Measurements from ENCODE around the gene CENPX.
A peak's percentile ranks its signal among the peaks of the same experiment; 100 is the strongest.
"Not testable (repeated sequence)": the region's sequence is repeated elsewhere in the genome, so short reads cannot be mapped to it uniquely, and the experiment has no call there.

Gene CENPX

DNA sequence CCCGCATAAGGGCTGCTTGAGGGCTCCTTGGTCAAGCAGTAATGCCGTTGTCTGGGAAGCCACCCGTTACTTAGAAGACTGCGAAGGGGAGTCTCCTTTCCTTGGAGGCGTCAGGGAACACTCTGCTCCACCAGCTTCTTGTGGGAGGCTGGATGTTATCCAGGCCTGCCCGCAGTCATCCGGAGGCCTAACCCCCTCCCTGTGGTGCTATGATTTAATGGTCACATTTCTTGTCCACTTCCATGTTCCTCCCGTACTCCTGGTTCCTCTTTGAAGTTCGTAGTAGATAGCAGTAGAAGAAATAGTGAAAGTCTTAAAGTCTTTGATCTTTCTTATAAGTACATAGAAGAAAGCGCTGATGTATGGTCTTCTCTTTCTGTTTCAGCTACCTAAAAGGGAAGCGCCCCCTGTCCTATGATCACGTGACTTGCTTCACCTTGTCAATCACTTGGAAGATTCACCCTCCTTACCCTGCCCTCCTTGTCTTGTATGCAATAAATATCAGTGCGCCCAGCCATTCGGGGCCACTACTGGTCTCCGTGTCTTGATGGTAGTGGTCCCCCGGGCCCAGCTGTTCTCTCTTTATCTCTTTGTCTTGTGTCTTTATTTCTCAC is 16.2 kb upstream of the CENPX start:
- DNase-seq = not testable (repeated sequence)

DNA sequence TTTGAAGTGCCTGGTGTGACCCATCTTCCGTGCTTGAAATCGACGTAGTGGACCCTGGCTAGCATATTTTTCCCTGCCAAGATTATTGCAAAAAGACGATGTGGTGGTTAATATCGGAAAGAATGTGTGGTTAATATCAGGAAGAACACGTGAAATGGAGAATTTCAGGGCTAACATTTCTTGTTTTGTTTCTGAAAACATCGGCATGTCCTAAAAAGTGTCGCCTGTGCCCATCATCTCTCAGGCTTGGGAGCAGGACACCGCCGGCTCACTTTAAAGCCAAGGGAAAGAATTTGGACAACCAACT is 15.2 kb upstream of the CENPX start:
- DNase-seq = no peak

DNA sequence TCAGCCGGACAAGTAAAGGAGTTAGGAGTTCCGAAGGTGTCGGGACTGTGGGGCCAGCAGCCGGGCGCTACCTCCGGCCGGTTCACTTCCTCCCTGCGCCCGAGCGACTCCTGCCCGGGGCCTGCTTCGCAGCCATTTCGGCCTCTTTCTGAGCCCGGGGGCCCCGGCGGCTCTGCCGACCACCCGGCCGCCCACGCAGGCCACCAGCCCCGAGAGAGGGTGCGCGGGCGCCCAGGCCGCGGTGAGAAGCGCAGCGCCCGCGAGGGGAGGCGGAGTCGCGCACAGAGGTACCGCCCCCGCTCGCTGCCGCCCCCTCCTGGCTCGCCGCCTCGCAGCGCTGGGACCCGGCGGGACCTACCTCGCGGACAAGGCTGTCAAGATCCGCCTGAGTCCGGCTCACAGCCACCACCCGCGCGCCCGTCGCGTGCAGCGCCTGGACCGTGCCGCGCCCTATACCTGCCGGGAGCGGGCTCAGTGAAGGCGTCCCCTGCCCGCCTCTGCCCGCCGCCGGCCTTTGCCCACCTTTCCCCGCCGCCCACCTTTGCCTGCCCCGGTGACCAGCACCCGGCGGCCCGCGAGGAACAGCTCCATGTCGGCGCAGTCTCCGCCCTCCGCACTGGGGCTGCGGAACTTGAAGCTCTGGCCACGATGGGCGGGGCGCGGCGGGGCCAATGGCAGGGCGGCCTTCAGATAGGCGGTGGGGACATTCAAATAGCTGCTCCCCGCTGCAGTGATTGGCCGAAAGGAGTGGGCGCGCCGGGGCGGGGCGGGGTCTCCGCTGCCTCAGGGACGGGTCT is 14.6 kb upstream of the CENPX start, which contains the start of gene DCXR:
TSS of gene DCXR (minus strand) at position 606 of the 797 bp plus-strand sequence. CDS start at position 591, 15 bp downstream.
- peak; percentile 95 for DNase-seq

DNA sequence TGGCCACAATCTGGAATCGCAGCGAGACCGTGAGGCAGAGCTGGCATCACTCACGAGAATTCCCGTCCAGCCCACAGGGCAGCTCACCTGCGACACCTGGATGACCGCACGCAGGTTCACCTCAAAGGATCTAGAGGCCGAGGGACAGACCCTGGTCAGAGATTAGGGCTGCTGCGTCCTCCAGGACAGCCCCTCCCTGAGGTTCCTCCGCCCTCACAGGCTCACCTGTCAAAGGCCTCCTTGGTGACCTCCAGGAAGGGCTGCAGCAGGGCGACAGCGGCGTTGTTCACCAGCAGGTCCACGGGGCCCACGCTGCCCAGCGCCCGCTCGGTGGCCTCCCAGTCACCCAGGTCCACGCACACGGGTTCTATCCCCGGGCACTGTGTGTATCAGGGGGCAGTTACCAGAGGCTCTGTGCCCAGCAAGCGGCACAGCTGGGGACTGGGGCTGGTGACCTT is 14.0 kb upstream of the CENPX start:
- no peak for DNase-seq

DNA sequence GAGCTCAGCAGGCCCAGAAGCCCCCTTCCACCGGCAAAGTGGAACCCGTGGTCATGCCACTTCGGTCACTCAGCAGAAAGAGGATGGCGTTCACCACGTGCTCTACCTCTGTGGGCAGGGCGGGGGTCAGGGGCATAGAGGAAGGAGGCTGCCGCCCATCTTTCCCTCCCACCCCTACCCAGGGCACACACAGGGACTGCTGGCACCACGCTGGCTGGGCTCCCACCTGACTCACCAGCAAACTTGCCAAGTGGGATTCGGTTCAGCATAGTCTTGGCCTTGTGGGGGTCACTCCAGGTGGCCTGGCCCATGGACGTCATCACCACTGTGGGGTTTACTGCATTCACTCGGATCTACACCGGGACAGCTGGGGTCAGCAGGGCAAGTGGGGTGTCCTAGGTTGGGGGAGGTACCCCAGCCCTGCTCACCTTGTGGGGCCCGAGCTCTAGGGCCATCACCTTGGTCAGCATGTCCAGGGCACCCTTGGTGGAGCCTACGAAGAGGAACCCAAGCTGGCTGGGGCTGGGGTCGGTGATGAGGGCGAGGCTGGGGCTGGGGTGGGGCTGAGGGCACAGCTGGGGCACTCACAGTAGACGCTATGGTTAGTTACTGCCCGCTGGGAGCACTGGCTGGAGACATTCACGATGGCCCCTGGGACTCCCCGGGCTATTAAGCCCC is 13.4 kb upstream of the CENPX start:
- DNase-seq = no peak

DNA sequence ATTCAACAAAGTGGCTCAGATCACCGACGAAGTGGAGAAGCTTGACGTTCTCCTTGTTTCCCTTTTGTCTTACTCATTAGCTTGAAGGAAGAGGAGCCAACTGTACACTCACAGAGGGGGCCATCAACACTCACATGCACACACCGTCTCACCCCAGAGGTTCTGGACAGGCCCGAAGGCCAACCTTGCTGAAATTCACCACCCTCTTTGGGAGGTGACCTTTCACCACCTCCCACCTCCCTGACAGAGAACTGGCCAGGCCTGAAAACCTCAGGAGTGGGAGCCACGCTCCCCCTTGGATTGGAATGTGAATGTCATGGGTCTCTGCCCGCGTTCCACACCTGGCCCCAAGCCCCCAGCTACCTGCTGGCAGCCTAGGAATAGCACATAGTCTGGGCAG is 12.8 kb upstream of the CENPX start:
- no peak for DNase-seq

DNA sequence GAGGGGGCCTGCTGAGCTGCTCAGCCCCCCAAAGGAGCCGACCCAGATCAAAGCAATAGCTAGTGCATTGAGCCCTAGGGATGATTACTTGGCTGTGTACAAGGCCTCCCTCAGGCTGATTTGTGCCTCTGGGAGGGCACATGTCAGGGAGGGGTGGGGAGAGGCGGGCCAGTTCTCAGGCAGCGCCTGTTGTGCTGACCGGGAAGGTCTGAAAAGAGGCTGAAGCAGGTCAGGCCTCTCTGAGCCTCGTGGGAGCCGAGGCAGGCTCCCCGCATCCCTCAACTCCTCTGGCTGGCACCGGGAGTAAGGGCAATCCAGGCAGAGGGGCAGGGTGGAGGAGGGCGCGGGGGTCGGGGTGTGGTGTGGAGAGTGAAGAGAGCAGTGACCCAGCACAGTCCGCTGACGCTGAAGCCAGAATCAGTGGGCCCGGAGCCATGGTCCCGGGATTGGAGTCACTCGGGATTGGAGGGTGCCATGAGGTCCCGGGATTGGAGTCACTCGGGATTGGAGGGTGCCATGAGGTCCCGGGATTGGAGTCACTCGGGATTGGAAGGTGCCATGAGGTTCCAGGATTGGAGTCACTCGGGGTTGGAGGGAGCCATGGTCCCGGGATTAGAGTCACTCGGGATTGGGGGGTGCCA is 11.8 kb upstream of the CENPX start:
- no peak for DNase-seq

DNA sequence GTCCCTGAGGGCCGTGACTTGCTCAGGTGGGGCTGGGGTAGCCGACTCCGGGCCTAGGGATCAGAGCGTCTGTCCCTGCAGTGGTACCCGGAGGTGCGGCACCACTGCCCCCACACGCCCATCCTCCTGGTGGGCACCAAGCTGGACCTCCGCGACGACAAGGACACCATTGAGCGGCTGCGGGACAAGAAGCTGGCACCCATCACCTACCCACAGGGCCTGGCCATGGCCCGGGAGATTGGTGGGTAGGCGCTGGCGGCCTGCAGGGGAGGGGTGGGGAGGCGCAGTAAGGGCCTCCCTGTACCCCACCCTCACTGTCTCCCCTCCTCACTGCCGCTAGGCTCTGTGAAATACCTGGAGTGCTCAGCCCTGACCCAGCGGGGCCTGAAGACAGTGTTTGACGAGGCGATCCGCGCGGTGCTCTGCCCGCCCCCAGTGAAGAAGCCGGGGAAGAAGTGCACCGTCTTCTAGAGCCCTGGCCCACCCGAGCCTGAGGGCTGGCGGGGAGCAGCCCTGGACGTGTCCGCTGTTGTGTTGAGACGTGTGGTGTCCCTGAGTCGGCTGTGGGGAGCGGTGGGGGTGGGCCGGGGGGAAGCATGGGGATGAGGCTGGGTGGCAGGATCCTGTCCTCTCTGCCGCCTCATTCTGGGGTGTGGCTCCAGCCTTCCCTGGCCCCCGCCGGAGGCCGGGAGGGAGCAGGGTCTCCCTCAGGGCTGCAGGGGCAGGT is 10.8 kb upstream of the CENPX start:
- DNase-seq = no peak

DNA sequence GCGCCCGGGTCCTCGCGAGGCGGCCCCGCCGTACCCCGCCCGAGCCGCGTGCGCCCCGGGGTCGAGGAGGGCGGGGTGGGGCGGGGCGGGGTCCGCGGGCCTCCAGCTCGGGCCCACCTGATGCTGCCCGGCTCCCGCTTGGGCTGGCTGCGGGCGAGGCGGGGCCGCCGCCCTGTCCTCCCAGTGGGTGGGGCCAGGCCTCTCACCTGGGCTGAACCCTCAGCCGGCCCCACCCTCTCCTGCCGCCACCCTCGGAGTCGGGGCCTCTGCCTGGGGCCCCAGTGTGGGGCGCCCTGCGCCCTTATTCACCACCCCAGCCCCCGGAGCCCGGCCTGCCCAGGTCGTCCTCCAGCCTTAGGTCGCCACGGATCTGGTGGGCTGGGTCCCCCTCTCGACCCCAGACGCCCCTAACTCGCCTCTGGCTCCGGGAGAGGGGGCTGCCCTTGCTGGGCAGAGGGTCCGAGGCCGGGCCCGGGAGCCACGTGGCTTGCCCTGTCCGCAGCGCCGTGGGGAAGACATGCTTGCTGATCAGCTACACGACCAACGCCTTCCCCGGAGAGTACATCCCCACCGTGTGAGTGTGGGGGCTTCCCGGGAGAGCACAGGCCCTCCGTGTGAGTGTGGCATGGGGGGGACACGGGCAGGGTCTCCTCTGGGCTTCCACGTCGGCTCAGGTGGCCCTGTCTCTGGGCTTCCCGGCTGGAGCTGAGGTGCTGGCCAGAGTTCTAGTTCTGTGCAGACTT is 9.4 kb upstream of the CENPX start:
- no peak for DNase-seq

DNA sequence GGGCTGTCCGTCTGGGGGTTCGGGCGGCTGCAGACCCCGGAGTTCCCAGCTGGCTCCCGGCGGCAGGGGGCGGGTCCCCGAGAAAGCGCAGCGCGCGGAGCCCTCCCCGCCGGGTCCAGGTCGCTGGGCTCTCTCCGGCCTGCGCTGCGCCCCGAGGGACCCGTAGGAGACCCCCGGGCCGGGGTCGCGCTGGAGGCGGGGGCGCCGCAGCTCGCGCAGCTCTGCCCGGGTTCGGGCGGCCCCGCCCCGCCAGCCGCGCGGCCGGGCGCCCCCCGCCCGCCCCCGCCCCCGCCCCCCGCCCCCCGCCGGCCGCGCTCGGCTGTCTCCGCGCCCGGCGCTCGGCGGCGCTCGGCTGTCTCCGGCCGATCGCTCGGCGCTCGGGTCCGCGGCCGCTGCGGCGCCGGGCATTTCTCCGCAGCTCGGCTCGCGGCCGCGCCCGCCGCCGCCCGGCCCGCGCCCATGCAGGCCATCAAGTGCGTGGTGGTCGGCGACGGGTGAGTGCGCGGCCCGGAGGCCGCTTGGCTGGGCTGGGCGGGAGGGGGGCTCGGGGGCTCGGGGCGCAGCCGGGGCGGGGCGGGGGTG is 8.7 kb upstream of the CENPX start, which contains the start of gene RAC3:
TSS of gene RAC3 (plus strand) at position 376 of the 582 bp plus-strand sequence. CDS start at position 460, 84 bp downstream.
- DNase-seq = no peak

DNA sequence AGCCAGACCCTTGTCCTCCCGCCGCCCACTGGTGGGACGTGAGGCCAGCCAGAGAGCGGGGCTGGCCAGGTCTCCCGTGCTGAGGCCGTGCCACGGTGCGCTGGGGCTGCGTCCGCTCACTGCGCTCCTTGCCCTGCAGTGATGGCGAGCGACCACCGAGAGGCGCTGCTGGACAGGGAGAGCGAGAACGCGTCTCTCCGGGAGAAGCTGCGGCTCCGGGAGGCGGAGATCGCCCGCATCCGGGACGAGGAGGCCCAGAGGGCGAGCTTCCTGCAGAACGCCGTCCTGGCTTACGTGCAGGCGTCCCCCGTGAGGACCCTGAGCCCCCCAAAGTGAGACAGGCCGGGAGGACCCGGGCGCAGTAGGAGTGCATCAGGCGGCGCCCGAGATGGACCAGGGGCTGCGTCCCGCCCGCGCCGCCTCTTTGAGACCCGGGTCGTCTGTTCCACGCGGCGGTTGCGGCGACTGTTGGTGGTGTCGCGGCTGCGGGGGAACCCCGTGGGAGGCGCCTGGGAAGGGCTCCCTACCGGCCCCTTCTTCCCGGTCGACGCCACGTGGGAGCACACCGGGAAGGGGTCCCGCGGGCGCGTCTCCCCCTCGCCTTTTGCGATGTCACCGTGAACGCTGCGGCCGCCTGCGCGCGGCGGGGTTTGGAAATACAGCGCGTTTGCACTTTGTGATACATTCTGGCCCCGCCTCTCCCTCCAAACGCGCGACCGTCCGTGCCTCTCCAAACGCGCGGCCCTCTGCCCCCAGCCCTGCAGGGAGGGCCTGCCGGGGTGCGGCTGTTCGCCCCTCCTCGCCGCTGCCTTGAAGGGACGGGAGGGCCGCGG is 8.0 kb upstream of the CENPX start:
- DNase-seq = peak; percentile 60

DNA sequence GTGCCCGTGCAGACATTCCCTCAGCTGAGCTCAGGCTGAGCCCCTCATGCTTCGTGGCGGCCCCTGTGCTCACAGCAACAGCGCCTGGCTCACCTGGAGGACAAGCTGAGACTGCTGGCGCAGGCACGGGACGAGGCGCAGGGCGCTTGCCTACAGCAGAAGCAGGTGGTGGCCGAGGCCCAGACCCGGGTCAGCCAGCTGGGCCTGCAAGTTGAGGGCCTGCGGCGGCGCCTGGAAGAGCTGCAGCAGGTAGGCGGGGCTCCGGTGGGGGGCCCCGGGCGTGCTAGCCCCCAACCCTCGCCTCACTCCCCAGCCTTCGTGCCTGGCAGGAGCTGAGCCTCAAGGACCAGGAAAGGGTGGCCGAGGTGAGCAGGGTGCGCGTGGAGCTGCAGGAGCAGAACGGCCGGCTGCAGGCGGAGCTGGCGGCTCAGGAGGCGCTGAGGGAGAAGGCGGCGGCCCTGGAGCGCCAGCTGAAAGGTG is 7.4 kb upstream of the CENPX start:
- DNase-seq = no peak

DNA sequence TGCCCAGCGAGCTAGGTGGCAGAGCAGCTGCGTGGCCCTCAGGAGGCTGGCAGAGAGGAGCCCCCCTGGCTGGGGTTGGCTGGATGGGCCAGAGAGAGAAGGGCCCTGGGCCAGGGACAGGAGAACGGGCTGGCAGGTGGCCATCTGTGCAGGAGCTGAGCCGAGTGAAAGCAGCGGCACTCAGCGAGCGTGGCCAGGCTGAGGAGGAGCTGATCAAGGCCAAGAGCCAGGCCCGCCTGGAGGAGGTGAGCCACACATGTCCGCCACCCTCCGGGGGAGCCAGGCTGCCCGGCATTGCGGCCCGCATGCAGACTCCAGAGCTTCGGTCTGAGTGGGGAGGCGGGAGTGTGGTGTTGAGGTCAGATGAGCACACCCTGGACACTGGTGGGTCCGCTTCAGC is 6.7 kb upstream of the CENPX start:
- DNase-seq = no peak

DNA sequence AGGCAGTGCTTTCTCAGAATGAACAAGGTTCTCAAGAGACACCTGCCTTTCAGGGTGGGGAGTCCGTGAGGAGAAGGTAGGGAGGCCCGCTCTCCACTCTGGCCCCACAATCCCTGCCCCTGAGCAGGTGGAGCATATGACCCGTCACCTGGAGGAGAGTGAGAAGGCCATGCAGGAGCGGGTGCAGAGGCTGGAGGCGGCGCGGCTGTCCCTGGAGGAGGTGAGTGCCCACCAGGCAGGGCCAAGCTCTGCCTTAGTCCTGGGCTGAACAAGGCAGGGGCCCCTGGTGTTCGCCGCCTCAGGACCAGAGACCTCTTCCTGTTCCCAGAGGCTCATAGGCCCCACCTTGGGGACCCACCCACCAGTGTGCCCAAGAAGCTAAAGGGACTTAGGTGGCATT is 6.3 kb upstream of the CENPX start:
- DNase-seq = no peak

DNA sequence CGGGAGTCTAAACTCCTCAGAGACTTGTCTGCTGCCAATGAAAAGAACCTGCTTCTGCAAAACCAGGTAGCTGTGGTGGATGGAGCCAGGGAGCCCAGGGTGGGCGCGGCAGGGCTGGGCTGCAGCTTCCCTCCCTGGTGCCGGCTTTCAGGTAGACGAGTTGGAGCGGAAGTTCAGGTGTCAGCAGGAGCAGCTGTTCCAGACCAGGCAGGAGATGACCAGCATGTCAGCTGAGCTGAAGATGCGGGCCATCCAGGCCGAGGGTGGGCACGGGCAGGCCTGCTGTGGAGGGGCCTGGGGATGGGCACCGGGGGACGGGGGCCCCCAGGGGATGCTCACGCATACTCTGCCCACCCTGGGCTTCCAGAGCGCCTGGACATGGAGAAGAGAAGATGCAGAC is 5.6 kb upstream of the CENPX start:
- no peak for DNase-seq

DNA sequence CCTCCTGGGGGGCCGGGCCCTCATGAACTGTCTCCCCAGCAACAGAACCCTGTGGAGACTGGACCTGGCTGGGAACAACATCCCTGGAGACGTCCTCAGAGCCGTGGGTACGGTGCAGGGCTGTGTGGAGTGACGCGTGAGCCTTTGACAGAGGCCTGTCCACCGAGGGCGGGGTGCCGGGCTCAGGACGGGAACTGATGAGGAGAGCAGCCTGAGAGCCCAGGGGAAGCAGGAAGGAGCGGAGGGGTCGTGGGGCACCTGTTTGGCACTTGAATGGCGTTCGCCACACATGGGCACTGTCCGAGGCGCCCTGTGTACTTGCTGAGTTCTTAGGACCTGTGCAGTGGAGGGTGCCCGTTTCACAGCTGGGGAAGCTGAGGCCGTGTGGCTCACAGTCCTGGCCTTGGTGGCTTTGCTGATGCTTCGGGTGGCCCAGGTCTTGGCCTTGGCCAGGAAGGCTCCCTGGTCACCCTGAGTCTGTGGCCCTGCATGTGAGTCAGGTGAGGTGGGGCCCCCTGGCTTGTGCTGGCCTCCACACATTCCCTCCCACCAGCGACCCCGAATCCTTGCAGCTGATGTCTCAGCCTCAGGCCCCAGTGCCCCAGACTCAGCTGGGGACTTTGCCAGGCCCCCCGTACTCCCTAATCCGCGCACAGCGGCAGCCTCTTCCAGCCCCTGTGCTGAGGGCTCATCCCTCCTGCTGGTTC is 2.9 kb upstream of the CENPX start:
- DNase-seq = no peak

DNA sequence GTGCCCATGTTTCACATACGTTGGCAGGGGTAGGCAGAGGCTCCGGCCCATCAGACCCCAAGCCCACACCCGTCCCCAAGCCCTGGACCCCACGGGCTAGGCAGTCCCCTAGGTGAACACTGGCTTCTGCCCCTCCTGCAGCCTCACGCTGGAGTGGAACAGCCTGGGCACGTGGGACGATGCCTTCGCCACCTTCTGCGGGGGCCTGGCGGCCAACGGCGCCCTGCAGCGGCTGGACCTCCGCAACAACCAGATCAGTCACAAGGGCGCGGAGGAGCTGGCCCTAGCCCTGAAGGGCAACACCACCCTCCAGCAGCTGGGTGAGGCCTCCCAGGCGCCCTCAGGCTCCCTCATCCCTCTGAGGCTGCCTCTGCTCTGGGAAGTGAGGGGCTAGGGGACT is 2.2 kb upstream of the CENPX start:
- no peak for DNase-seq

DNA sequence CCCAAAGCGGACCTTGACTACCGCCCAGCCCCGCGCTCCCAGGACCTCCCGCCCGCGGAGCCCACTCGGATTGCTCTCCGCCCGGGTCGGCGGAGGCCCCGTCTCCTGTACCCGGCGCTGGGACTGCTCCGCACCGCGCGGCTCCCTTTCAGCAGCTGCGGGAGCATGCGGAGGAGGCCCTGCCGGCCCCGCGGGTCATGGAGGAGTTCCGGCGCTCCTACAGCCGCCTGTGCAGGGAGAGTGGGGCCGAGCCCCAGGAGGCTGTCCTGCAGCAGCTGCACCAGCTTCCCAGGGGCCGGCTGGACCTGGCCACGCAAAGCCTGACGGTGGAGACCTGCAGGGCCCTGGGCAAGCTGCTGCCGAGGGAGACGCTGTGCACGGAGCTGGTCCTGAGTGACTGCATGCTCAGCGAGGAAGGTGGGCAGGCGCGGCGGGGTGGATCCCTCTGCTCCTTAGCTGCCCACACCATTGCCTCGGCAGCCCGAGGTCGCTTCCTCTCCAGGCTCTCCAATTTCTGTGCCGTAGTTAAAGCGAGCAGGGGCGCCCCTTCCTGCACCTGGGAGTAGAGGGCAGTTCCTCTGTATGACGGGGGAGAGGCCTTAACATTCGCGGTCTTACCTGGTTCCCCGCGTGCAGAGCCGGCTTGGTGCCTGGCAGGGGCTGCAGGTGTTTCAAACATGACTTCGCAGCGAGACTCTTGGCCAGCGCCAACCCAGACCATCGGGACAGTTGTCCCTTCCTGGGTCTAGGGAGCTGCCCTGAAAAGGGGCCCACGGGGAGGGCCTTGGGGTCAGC is 966 bp upstream of the CENPX start:
- DNase-seq = peak; percentile 49

DNA sequence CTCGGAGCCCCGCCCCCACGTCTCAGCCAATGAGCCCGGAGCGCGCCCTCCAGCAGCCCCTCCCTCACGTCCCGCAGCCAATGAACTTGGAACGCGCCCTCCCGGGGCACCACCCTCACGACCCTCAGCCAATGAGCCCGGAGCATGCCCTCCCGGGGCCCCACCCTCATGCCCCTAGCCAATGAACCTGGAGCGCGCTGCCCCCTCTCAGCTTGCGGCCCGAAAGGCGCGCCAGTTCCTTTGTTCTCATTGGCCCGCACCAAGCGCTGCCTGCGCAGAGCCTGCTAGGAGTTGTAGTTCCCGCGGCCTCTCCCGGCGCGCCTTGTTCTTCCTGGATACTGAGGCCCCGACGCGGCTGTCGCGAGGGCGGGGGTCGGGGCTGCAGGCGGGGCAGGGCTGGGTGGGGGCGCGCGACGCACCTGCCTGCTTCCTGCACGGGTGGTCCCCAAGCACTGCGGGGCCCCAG is 336 bp upstream of the CENPX start, which contains the start of gene LRRC45:
TSS of gene LRRC45 (plus strand) at position 325 of the 466 bp plus-strand sequence. CDS start 339 bp downstream, outside the sequence.
- peak; percentile 99 for DNase-seq

All from activated gamma-delta T cell (primary cell).